Left kidney (tissue), 2 donors: Measurements from ENCODE around the gene RNF112. TPM values are rescaled to one million over a fixed set of nuclear protein-coding genes. Genes with fewer than 3 reads are reported as not detected.

ENCODE experiments used
- DNase-seq: peaks from one replicate; pipeline ENCODE4 v3.0.0-alpha.2; 2013
- polyA plus RNA-seq: library from polyadenylated mRNA; unstranded; fragments of 120-200 nt; gene quantifications from one replicate; pipeline ENCODE4 v1.2.1, GENCODE V29; 2013; ENCODE audit not compliant: insufficient read length

RNF112 gene
- polyA plus RNA-seq, 1 donor, result 1.3 TPM

- DNase-seq, result no peak
Observed at GRCh38 chr17:19375732-19376131, 35.3 kb upstream of the RNF112 start.

DNA sequence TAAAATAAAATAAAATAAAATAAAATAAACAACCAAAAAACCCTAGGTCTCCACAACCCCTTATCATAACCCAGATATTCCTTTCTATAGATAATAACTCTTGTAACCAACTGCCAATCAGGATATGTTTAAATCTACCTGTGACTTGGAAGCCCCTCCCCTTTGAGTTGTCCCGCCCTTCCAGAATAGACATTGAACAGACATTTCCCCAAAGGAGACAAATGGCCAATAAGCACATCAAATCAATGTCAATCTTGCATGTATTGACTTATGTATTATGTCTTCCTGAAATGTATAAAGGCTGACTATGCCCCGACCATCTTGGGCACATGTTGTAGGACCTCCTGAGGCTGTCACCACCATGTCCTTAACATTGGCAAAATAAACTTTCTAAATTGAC lies 34.2 kb upstream of the RNF112 start:
- DNase-seq, result no peak

DNA sequence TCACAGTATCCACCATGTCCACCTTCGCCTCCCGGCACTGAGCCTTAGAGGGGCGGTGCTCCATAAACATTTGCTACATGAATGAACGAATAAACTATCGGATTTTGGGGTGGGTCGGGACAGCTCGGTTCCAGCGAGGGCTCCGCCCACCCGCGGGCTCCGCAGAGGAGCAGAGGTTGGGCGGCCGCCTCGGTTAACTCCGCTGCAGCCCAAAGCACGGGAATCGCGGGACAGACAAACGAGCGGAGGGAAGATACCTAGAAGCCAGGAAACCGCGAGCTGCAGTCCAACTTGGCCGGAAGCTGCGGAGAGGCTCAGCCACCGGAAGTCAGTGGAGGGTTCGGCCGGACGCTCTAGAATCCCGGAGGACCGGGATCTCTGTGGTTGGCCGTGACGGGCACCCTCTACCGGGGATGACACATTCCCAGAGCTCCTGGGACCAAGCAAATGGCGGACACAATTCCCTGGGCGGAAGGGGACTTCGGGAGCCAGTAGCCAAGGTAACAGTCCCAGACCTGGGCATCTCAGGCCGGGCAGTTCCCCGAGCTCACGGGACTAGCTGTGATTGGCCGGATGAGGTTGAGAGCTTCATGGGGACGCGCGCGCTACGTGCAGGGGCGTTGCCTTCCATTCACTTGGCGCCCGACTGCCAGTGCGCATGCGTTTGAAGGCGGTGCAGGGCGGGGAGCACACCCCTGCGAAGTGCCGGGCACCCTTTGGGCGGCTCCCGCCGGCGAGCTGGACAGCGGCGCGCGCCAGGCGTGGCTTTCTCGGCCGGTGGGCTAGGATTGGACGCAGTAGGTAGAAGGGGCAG lies 33.2 kb upstream of the RNF112 start:
- DNase-seq, result peak; percentile 97

GRCh38 chr17:19378416-19379360 lies 32.3 kb upstream of the RNF112 start, which contains the start of gene MAPK7:
MAPK7 (plus strand) TSS chr17:19378498; CDS start chr17:19378901, 403 bp downstream.
- no peak for DNase-seq

DNA sequence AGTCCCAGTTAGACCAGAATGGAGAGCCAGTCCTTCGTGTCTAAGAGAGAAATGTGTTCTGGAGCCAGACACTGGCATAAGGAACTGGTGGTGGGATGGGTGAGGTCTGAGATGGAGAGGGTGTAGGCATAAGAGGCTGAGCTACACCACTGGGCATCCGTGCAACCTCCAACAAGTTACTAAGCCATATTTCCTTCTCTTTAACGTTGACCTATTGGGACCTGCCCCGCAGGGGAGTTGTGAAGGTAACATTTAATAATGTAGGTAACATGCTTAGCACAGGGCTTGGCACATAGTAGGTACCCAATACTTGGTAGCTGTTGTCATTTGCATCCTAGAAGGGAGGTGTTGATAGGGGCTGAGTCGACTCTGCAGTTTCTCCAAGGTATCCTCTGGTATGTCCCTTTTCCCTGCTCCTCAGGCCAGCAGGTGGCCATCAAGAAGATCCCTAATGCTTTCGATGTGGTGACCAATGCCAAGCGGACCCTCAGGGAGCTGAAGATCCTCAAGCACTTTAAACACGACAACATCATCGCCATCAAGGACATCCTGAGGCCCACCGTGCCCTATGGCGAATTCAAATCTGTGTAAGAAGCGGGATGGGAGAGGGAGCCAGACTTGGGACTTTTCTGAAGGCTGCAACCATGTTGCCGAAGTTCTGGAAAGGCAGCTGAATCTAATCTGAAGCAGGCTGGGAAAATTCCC lies 31.5 kb upstream of the RNF112 start:
- no peak for DNase-seq

DNA sequence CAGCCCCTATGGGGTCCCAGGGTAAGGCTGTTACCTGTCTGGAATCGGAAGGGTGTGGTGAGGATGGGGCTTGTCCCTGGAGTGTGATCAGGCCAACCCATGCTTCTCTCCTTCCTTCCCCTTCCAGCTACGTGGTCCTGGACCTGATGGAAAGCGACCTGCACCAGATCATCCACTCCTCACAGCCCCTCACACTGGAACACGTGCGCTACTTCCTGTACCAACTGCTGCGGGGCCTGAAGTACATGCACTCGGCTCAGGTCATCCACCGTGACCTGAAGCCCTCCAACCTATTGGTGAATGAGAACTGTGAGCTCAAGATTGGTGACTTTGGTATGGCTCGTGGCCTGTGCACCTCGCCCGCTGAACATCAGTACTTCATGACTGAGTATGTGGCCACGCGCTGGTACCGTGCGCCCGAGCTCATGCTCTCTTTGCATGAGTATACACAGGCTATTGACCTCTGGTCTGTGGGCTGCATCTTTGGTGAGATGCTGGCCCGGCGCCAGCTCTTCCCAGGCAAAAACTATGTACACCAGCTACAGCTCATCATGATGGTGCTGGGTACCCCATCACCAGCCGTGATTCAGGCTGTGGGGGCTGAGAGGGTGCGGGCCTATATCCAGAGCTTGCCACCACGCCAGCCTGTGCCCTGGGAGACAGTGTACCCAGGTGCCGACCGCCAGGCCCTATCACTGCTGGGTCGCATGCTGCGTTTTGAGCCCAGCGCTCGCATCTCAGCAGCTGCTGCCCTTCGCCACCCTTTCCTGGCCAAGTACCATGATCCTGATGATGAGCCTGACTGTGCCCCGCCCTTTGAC lies 30.3 kb upstream of the RNF112 start:
- DNase-seq, result no peak

GRCh38 chr17:19381361-19381740 lies 29.7 kb upstream of the RNF112 start:
- DNase-seq, result no peak

DNA sequence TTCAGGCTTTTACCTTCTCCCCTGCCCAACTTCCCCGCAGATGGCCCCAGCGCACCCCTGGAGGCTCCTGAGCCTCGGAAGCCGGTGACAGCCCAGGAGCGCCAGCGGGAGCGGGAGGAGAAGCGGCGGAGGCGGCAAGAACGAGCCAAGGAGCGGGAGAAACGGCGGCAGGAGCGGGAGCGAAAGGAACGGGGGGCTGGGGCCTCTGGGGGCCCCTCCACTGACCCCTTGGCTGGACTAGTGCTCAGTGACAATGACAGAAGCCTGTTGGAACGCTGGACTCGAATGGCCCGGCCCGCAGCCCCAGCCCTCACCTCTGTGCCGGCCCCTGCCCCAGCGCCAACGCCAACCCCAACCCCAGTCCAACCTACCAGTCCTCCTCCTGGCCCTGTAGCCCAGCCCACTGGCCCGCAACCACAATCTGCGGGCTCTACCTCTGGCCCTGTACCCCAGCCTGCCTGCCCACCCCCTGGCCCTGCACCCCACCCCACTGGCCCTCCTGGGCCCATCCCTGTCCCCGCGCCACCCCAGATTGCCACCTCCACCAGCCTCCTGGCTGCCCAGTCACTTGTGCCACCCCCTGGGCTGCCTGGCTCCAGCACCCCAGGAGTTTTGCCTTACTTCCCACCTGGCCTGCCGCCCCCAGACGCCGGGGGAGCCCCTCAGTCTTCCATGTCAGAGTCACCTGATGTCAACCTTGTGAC lies 29.1 kb upstream of the RNF112 start:
- no peak for DNase-seq

DNA sequence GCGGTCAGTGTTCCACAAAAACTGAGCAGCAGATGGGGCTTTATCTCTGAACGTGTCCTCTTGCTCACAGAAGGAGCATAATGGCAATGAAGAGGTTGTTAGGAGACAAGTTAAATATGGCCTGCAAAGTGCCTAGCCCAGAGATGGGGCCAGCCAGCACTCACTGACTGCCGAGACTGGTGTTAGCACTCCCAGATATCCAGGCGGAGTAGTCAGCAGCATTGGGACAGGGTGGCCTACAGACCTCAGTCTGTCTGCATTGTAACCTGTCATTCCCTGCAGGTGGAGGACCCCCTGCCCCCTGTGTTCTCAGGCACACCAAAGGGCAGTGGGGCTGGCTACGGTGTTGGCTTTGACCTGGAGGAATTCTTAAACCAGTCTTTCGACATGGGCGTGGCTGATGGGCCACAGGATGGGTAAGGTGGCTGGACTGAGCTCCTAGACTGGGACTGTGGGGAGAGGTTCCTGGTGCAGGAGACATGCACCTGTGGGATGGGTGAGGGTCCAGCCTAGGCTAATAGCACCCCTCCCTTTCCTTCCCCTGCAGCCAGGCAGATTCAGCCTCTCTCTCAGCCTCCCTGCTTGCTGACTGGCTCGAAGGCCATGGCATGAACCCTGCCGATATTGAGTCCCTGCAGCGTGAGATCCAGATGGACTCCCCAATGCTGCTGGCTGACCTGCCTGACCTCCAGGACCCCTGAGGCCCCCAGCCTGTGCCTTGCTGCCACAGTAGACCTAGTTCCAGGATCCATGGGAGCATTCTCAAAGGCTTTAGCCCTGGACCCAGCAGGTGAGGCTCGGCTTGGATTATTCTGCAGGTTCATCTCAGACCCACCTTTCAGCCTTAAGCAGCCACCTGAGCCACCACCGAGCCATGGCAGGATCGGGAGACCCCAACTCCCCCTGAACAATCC lies 28.2 kb upstream of the RNF112 start:
- DNase-seq, result no peak

DNA sequence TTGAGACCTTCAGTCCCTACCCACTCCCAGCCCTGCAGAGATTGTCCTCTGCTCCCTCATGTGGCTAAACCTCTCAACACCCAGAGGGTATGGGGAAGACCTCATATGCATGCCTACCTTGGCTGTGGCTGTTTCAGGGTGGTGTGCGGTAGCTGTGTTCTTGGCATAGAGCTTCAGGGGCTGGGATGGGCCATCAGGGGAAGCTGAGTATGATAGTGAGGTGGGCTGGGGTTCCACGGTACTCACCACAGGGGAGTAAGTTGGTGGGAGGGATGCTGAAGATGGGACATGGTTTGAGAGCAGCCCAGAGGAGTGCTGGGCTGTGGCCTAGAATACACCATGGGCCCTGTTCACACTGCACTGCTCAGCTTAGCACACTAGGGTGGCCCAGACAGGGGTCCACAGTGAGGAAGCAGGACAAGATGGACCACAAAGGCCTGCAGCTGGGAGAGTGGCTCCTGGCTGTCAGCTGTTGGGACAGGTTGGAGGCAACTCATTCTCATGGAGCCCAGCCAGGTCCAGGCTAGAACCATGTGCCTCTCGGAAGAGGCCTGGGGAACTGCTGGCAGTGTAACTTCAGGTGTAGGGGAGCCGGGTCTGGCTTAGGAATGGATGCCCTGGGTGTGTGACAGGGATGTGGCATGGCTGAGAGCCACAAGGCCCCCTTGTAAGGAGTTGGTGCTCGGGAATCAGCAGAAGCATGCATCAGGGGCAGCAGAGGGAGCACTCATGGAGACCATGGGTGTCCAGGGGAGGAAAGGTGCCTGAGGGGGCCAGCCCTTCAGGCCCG lies 27.2 kb upstream of the RNF112 start:
- DNase-seq, result no peak

DNA sequence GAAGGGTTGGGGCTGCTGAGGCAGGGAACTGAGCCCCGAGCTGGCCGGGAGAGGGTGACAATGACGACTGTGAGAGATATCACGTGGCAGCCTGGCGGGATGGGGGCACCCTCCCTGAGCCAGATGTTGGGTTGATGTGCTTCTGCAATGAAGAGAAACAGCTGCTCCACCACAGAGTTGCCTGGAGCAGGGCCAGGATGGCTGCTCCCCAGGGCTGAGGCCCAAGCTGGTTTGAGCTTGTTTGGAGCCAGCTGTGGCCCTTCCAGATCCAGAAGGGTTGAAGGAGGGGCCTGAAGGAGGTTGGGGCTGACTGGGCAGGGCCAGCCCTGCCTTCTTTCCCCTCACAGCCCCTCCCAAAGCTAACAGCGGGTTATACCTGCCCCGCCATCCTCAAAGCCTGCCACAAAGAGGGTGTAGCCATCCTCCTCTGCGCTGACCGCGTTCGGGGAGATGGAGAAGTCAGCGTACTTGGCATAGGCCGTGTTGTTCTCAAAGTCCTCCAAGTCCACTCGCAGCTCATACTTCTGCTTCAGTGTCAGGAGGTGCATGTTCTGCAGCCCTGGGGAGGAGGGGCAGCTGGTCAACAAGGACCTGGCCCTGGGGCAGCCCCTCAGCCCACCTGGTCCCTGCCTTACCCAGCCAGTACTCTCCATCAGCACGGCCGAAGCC lies 26.2 kb upstream of the RNF112 start:
- peak; percentile 88 for DNase-seq

GRCh38 chr17:19385521-19385983 lies 25.5 kb upstream of the RNF112 start:
- no peak for DNase-seq

- no peak for DNase-seq
Observed at GRCh38 chr17:19386051-19386929, 24.7 kb upstream of the RNF112 start.

GRCh38 chr17:19386974-19387920 lies 23.8 kb upstream of the RNF112 start, which contains the start of gene MFAP4:
MFAP4 (minus strand) TSS chr17:19387190; CDS start chr17:19387155, 35 bp downstream.
- DNase-seq, result peak; percentile 86

GRCh38 chr17:19387921-19388521 lies 23.0 kb upstream of the RNF112 start:
- no peak for DNase-seq
